Measurements from ENCODE around the gene OR4D5.

The OR4D5 gene

GRCh38 chr11:123939317-123939716 is at the start of gene OR4D5:
Gene OR4D5, plus strand, starts transcription at chr11:123939617. Its CDS starts 0 bp downstream, at chr11:123939617.
- no peak for DNase-seq (ENCODE audit: low spot score)

GRCh38 chr11:123892031-123892430 is 47.4 kb upstream of the OR4D5 start:
- no peak for DNase-seq (ENCODE audit: low spot score)

- DNase-seq (ENCODE audit: low spot score): no peak
Measured at GRCh38 chr11:123899792-123900191, 39.6 kb upstream of the OR4D5 start.

GRCh38 chr11:123901867-123902266 is 37.5 kb upstream of the OR4D5 start, which contains the start of gene OR8D4:
Gene OR8D4, plus strand, starts transcription at chr11:123902167. Its CDS starts 4,265 bp downstream, at chr11:123906432.
- DNase-seq (ENCODE audit: low spot score): no peak

- DNase-seq (ENCODE audit: low spot score): no peak
Measured at GRCh38 chr11:123903932-123904331, 35.5 kb upstream of the OR4D5 start.

- no peak for DNase-seq (ENCODE audit: low spot score)
Measured at GRCh38 chr11:123904932-123905331, 34.5 kb upstream of the OR4D5 start.

GRCh38 chr11:123905826-123906225 is 33.6 kb upstream of the OR4D5 start:
- no peak for DNase-seq (ENCODE audit: low spot score)

- no peak for DNase-seq (ENCODE audit: low spot score)
Measured at GRCh38 chr11:123920943-123921342, 18.5 kb upstream of the OR4D5 start.

GRCh38 chr11:123924027-123924426 is 15.4 kb upstream of the OR4D5 start:
- DNase-seq (ENCODE audit: low spot score): no peak

- DNase-seq (ENCODE audit: low spot score): no peak
Measured at GRCh38 chr11:123942413-123942812, 3.0 kb downstream of the OR4D5 start.

GRCh38 chr11:123943738-123944137 is 4.3 kb downstream of the OR4D5 start, which contains the start of gene OR6T1:
Gene OR6T1, minus strand, starts transcription at chr11:123943838. Its CDS starts 0 bp downstream, at chr11:123943838.
- no peak for DNase-seq (ENCODE audit: low spot score)

GRCh38 chr11:123945132-123945531 is 5.7 kb downstream of the OR4D5 start:
- DNase-seq (ENCODE audit: low spot score): no peak

- DNase-seq (ENCODE audit: low spot score): no peak
Measured at GRCh38 chr11:123956752-123957151, 17.3 kb downstream of the OR4D5 start.

- no peak for DNase-seq (ENCODE audit: low spot score)
Measured at GRCh38 chr11:123973816-123974215, 34.4 kb downstream of the OR4D5 start.

- DNase-seq (ENCODE audit: low spot score): no peak
Measured at GRCh38 chr11:123976770-123977560, 37.5 kb downstream of the OR4D5 start.

GRCh38 chr11:123977731-123978347 is 38.4 kb downstream of the OR4D5 start, which contains the start of gene OR10S1:
Gene OR10S1, minus strand, starts transcription at chr11:123977781. Its CDS starts 117 bp downstream, at chr11:123977664.
- no peak for DNase-seq (ENCODE audit: low spot score)

GRCh38 chr11:123979311-123979710 is 39.9 kb downstream of the OR4D5 start:
- no peak for DNase-seq (ENCODE audit: low spot score)
